ENCODE measurements around the gene ALDOC. TPM values are rescaled to one million over a fixed set of nuclear protein-coding genes. Genes with fewer than 3 reads are reported as not detected.

ALDOC gene
- total RNA-seq (10 to 100 TPM; 18.1 to 64.4 (median 40.3) TPM), polyA plus RNA-seq (10 to 100 TPM; 16.9 to 24.8 (median 19.1) TPM)
- long read RNA-seq, donor 1, partial matches to known transcripts: 0 of 3 reads
- long read RNA-seq, donor 1, other reads (novel, unspliced or antisense): 0 of 3 reads
- long read RNA-seq, donor 2, partial matches to known transcripts: 0 of 2 reads
- long read RNA-seq, donor 2, other reads (novel, unspliced or antisense): 0 of 2 reads

GRCh38 chr17:28576758-28577465, at the start of gene ALDOC:
Gene ALDOC, minus strand, starts transcription at chr17:28576895. Its CDS starts 1,363 bp downstream, at chr17:28575532.
- intact Hi-C loops (cut with DNase I; ENCODE audit: low total_unique reads): no loop called here
- Histone ChIP-seq H3K4me1 (peaks cover 10 to 43% (median 27%) of the 10 kb centered on the region in 6 donors), H3K27me3 (replicated peaks in 1 of 7) (no peaks in the 10 kb centered on the region), H3K36me3 (peaks cover 0 to 40% (median 0%) of the 10 kb centered on the region in 6 donors), H3K27ac (peak within 1 kb of the TSS; percentile 57 to 80 (median 70)), H3K9me3 (no peaks in the 10 kb centered on the region), H3K4me3 (peak within 1 kb of the TSS in 6 of 8 donors; percentile 8 to 63 (median 30))
- TF ChIP-seq POLR2AphosphoS5 (IDR thresholded peaks at IDR 0.05) (peak; percentile 98 to 99 (median 98)), POLR2A (IDR thresholded peaks at IDR 0.05) (peak in 2 of 3 donors; percentile 79 to 92), CTCF (IDR thresholded peaks at IDR 0.05 in 8 of 11, conservative IDR thresholded peaks at IDR 0.05 in 3 of 11) (peak in 3 of 11 experiments; percentile 6 to 21 (median 12))
- peak; percentile 100 for DNase-seq
- WGBS, 5 donors: 4 to 10% (median 5%) methylated on average over 16 to 26 of the region's 26 CpGs

GRCh38 chr17:28624148-28624547, 47.5 kb upstream of the ALDOC start:
- Histone ChIP-seq H3K4me1 (no peaks in the 10 kb centered on the region), H3K9me3 (no peaks in the 10 kb centered on the region), H3K4me3 (no peak overlapping the region), H3K27me3 (replicated peaks in 1 of 7) (no peaks in the 10 kb centered on the region), H3K36me3 (peaks cover 8 to 100% (median 89%) of the 10 kb centered on the region in 6 donors), H3K27ac (no peak overlapping the region)
- TF ChIP-seq POLR2AphosphoS5 (IDR thresholded peaks at IDR 0.05): no peak
- TF ChIP-seq CTCF (IDR thresholded peaks at IDR 0.05 in 8 of 11, conservative IDR thresholded peaks at IDR 0.05 in 3 of 11): no peak
- TF ChIP-seq POLR2A (IDR thresholded peaks at IDR 0.05): no peak
- intact Hi-C loops (cut with DNase I; ENCODE audit: low total_unique reads): no loop called here
- no peak for DNase-seq
- WGBS, 5 donors: 83 to 98% (median 86%) methylated on average over 2 of the region's 2 CpGs

- no peak for DNase-seq
- H3K27me3 ChIP-seq (replicated peaks in 1 of 7): no peaks in the 10 kb centered on the region
- H3K4me1 ChIP-seq: no peaks in the 10 kb centered on the region
- WGBS, 5 donors: 82 to 97% (median 96%) methylated on average over 4 of the region's 4 CpGs
- intact Hi-C loops (cut with DNase I; ENCODE audit: low total_unique reads): no loop called here
- no peak overlapping the region for H3K4me3 ChIP-seq
- peaks cover 10 to 100% (median 91%) of the 10 kb centered on the region in 6 donors for H3K36me3 ChIP-seq
- no peaks in the 10 kb centered on the region for H3K9me3 ChIP-seq
- H3K27ac ChIP-seq: no peak overlapping the region
- no peak for TF ChIP-seq POLR2A (IDR thresholded peaks at IDR 0.05)
- TF ChIP-seq CTCF (IDR thresholded peaks at IDR 0.05 in 8 of 11, conservative IDR thresholded peaks at IDR 0.05 in 3 of 11): no peak
- no peak for TF ChIP-seq POLR2AphosphoS5 (IDR thresholded peaks at IDR 0.05)
These were observed 47.0 kb upstream of the ALDOC start for GRCh38 chr17:28623696-28624095.

- Histone ChIP-seq H3K36me3 (peaks cover 11 to 100% (median 95%) of the 10 kb centered on the region in 6 donors), H3K4me3 (no peak overlapping the region), H3K9me3 (no peaks in the 10 kb centered on the region), H3K27me3 (replicated peaks in 1 of 7) (no peaks in the 10 kb centered on the region), H3K4me1 (no peaks in the 10 kb centered on the region), H3K27ac (no peak overlapping the region)
- TF ChIP-seq CTCF (IDR thresholded peaks at IDR 0.05 in 8 of 11, conservative IDR thresholded peaks at IDR 0.05 in 3 of 11): no peak
- no peak for TF ChIP-seq POLR2AphosphoS5 (IDR thresholded peaks at IDR 0.05)
- no peak for TF ChIP-seq POLR2A (IDR thresholded peaks at IDR 0.05)
- intact Hi-C loops (cut with DNase I; ENCODE audit: low total_unique reads): no loop called here
- WGBS, 5 donors: 92 to 99% (median 96%) methylated on average over 3 of the region's 3 CpGs
- no peak for DNase-seq
These were observed 45.5 kb upstream of the ALDOC start for GRCh38 chr17:28622186-28622585.
